OCI-LY7 (cell line): ENCODE measurements around the gene M1AP.

Experiments
- CTCF ChIP-seq: fragments of 200-600 bp; sonication (generic); conservative IDR thresholded peaks from 2 replicates; pipeline ENCODE4 v1.5.1; 2014; ENCODE audit warnings: mild to moderate bottlenecking, antibody characterized with exemption, low read length, moderate library complexity, mixed read lengths
- EZH2phosphoT487 ChIP-seq: fragments of 200-600 bp; sonication (generic); IDR thresholded peaks from 2 replicates; pipeline ENCODE4 v1.6.1; 2018; ENCODE audit warnings: low read depth, borderline replicate concordance, mild to moderate bottlenecking, mixed run types, antibody characterized with exemption, low read length, moderate library complexity, mixed read lengths

- TF ChIP-seq CTCF (no peak), EZH2phosphoT487 (no peak)
Observed at GRCh38 chr2:74524005-74524404, 124.1 kb downstream of the M1AP start.
